HG02798 (cell line): ENCODE results near the gene CSMD2.

ENCODE experiments used
- ATAC-seq: cut with Tn5 transposase; IDR thresholded peaks from one replicate; pipeline ENCODE4 v1.9.1; 2021; ENCODE audit warnings: mild to moderate bottlenecking; ENCODE audit not compliant: unreplicated experiment, poor library complexity

CSMD2 gene

DNA sequence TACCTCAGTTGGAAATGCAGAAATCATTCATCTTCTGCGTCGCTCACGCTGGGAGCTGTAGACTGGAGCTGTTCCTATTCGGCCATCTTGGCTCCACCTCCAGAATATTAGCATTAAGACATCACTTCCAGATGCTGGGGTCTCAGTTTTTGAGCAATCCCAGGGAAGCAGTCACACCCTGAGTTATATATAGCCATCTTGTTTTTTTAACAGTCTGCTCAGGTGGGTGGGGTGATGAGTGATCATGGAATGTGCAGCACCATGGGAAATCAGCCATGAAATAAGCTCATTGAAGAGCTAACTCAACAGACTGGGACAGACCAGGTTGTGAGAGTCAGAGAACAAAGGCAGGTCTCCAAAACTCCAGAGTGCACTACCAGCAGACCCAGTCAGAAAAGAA lies 328.1 kb downstream of the CSMD2 start:
- ATAC-seq: no peak

DNA sequence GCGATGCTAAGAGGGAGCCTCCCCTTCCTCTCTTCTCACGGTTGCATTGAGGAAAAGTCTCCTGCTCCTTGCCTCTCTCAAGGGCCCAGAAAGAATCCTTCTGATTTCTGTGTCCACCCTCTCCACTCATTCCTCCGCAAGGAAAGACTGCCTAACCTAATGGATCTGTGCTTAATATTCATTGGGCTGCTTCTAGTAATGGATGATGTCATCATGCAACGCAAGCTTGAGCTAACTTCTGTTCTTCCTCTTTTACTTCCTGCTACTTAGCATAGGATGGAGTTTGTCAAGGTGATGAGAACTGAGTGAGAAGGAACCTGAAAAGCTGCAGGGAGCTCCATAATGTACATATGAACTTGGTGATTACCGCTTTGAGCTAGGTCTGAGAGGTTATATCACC lies 336.4 kb downstream of the CSMD2 start:
- ATAC-seq: no peak

DNA sequence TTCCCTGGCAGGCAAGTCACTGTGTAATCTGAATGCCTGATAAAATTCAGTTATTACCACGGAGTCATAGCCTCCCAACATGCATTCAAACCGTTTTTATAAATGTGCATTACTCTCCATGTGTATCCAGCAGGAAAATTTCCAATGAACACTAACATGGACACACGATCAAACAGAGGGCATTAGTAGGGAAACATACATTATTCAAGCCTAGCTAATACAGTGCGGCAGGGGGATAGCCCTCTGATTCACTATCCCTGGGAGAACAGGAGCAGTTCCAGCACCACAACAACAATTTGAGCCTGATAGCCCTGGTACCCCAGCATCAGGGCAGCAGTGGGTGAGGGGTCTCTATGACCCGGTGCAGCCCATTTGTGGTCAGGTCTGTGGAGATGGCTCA lies 337.0 kb downstream of the CSMD2 start:
- no peak for ATAC-seq

DNA sequence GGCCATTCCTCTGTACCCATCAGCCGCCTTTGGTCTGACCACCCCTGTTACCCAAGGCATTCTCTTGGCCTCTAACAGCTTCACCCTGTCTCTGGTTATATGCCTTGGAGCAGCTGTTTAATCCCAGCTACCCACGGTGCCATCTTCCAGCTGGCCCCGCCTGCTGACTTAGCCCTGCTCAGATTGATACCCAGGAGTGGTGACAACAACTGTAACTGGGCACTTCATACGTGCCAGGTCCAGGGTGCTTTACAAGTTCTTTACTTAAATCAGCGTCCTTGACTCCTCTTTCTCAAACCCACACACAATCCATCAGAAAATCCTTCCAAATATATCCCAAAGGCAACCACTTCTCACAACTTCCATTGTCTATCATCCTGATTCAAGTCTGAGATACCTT lies 338.3 kb downstream of the CSMD2 start:
- no peak for ATAC-seq

DNA sequence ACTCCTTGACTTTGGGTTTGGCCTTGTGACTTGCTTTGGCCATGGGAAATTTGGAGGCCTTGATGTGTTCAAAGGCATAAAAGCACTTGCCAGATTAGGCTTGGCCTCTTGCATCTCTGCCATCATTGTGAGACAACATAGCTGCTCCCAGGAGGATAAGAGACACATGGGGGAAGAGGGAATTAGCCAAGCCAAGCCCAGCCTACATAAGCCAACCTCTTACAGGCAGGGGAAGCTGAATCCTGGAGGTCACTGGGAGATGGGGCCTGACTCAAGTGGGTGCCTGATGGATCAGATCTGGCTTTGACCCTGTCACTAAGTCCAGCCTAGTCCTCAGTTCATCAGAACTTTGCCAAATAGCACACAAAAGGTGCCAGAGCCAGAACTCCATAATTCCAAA lies 338.7 kb downstream of the CSMD2 start:
- ATAC-seq: no peak

DNA sequence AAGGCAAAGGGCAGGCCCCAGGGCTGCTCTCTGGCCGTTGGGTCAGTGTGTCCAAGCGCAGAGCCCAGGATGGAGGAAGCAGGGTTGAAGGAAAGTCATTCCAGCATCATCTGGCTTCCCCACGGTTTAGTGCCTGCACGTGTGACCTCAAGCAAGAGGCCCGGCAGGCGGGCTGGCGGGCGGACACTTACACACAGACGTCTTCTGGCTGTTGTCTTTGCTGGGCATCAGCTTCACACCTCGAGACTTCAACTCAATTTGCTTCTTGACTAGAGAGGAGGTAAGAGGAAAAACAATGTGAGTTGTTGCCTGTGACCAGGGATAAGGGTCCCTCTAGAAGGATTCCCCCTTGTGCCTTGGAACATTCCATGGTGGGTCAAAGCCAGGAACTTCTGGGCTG lies 339.5 kb downstream of the CSMD2 start:
- no peak for ATAC-seq

DNA sequence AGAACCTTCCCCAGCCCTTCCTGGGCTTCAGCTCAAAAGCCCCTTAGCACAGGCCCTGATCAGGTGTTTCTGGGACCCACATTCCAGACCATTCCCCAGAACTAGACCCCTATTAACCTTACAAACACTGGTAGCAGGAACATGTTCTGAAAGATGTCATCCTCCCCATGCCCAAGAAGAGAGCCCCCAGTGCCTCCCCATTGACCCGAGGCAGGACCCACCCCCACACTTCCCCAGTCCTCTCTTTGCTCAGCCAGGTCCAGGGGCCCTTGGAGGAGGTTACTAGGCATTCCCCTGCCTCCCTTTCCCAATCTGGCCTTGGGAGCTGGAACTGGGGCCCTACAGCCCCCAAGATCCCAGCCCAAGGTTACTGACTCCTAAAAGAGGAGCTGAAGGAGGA lies 340.1 kb downstream of the CSMD2 start:
- no peak for ATAC-seq

DNA sequence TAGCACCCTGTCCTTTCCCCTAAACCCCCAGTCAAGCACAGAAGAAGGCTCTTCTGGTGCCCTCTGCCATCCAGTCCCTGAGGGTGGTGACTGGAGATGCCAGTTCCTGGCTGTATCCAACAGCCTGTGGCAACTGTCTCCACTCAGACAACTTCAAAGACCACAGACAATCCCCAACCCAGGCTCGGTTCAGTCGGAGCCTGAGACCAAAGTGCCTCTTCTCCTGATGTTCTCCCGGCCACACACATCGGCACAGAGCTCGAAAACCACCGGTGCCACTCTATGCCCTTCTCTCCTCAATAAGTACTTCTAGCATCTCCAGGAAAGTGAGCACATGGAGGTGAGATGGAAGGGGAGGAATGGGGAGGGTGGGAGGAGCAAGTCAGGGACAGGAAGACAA lies 340.7 kb downstream of the CSMD2 start:
- ATAC-seq: no peak

DNA sequence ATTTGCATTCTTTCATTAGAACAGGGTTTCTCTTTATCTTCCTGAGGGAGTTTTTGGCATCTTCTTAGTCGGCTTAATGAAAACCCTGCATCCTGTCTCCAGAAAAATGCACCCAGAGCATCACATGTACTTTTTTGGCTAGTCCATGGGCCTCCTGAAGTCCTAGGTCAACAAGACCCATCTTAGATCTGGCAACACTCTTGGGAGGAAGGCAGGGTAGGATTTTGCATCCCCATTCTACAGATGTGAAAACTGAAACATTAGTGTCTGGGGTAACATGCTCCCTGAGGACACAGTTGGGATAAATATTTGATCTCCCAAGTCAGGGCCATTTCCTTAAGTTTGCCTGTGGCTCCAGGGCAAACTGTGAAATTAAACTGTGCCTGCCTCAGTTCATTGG lies 341.2 kb downstream of the CSMD2 start:
- no peak for ATAC-seq

DNA sequence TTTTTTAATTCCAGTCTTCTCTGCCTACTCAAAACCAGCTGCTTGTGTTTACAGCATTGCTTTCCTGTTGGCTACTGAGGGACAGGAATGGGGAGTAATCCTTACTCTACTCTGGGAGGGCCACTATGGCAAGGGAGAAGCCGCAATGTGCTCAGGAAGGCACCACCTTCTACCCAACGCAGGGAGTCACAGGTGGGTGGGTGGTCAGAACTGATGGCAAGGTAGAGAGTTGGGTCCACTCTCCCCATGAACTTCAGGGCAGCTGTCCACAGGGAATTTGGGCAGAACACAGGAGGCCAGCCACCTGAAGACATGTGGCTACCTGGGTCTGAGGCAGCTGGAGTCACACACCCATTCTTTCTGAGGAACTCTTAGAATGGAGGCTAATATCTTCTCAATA lies 341.6 kb downstream of the CSMD2 start:
- ATAC-seq: no peak

DNA sequence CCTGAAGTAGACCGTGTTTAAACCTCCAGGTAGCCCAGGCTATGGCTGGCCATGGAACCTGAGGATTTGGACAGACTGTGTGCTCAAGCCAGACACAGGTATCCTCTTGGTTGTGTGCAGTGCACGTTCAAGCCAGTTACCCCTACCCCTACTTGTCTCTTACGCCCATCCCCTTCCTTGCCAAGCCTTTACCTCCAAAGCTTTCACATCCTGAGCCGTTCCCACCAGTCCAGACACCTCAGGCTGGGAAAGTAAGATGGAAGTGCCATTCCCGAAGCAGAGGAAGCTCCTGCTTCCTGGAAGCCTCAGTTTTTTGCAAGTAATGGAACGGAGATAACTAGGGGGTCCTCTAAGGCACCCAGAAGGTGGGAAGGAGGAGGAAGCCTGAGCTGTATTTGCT lies 342.6 kb downstream of the CSMD2 start:
- ATAC-seq: no peak

DNA sequence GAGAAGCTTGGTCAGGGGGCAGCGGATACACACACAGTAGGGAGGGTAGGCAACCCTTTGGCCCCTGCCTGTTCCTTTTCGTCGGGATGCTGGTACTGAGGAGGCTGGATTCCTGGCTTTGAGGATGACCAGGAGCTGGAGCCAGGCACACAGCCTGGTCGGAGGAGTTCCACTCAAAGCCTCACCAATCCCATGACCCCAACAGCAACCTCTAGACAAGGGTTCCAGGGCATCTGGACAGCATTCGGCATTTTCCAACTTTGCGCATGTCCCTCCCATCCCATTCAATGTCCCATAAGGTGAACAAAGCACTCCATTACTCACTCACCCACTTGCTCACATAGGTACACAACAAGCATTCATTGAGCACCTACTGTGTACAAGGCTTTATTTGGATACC lies 343.7 kb downstream of the CSMD2 start:
- no peak for ATAC-seq

DNA sequence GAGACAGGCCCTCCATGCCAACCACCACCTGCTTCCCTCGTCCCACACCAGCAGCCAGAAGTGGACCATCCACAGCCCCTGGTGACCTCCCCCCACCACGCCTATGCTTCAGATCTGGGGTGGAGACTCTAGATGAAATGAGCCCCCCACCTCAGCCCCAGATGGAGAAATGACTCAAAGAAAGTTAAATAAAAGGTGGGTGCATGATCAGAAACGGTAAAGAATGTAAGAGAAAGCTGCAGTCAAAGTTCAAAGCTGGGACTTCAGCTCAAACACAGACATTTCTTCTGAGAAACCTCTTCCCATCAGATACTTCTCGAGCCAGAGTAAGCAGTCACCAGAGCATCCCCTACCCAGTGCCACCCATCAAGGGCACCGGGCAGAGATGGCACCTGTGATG lies 344.2 kb downstream of the CSMD2 start:
- ATAC-seq: no peak

DNA sequence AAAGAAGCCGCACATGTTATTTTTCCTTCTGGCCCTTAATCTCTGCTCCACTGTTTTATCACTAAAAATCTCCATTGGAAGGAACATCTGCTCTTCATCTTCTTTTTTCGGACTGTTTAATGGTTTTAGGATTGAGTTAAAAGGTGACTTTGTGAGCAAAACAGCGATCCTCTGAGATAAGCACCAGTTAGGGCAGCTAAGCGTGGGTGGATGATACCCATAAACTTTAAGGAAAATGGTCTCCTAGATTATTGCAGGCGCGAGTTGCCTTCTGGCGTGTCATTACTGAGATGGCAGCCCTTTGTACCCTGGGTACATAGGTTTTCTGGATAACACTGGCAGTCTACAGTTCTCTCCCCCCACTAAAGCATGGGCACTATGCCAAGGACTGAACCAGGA lies 345.1 kb downstream of the CSMD2 start:
- no peak for ATAC-seq

DNA sequence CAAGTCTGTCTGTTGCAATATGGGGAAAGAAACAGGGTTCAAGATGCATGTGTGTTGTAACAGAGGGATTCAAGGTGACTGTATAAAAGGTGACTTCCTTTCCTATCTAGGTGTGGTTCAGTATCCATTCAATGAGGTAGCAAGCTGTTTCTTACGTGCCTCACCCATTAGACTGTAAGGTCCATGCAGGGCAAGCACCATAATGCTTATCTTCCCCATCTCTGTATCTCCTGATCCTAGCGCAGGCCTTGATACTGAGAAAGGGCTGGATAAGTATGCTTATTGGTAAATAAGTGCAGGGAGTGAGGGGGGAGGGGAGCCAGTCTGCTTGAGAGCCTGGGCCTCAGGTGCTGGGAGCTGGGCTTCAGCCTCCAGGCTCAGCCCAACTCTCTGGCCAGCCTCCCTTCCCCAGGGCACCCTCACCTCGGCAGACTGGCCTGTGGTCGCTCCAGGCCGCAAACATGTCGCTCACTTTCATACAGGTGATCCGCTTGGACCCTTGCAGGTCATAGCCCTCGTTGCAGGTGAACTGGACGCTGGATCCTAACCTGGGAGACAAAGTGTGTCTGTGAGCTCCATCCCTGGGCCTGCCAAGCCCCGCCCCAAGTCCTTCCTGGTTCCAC lies 345.6 kb downstream of the CSMD2 start:
- ATAC-seq: no peak

DNA sequence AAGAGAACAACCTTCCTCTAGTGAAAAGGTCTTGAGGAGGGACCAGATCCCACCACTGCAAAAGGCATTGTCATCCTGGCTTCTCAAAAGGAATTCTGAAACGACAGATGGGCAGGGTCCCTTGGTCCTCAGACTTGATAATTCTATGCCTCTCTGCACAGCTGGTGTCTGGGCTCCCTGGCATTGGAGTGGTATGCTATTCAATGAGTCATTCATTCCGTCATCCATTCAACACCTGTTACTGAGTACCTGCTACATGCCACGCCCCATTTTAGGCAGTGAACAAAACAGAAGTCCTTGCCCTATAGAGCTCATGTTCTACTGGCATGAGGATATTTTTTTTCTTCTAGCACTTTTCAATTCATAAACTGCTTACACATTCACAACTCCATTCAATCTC lies 347.0 kb downstream of the CSMD2 start:
- no peak for ATAC-seq

DNA sequence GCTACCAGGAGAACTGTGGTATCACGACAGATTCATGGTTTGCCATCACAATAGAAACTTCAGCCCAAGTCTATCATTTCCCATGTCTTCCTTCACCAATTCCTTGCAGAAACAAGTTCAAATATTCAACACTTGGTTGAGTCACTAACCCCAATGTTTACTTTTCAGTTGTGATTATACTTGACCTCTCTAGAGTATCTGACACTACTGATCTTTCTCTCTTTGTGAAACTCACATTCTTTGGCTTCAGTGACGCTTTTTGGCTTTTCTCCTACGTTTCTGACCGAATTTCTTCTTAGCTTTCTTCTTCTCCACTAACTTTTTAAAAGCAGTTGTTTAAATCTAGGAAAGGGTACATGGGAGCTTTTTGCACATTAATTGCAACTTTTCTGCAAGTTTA lies 350.0 kb downstream of the CSMD2 start:
- ATAC-seq: no peak

DNA sequence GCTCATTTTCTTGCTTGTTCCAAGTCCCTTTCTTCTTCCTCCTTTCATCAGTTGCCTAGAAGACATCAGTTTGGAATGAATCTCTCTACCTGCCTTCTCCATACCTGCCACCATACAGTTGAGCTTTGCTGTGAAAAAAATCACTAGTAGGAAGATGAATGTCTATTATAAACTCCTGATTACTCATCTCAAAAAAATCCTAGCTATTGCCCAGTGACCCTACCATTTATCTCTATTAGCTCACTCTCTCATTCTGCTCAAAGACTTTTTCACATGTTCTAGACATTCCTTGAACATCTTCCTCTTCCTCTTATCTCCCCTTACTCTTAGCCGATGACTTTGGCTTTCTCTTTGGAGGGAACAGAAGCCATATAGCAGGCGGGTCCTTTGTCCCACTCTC lies 350.9 kb downstream of the CSMD2 start:
- no peak for ATAC-seq

DNA sequence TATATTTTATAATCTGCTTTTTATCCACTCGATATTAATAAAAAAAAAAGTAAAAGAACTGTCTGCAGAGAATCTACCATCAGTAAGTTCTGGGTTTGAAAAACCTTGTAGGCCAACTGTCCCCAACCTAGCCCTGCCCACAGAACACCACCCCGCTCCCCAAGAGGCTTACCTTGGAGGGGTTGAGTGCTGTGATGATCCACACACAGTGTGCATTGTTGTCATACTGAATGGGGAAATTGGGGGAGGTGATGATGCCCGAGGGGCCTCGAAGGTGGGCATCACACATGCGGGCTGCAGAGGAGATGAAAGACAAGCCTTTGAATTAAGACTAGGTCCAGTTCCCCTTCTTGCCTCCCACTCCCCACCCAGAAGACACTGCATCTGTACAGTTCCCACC lies 354.5 kb downstream of the CSMD2 start:
- ATAC-seq: no peak

DNA sequence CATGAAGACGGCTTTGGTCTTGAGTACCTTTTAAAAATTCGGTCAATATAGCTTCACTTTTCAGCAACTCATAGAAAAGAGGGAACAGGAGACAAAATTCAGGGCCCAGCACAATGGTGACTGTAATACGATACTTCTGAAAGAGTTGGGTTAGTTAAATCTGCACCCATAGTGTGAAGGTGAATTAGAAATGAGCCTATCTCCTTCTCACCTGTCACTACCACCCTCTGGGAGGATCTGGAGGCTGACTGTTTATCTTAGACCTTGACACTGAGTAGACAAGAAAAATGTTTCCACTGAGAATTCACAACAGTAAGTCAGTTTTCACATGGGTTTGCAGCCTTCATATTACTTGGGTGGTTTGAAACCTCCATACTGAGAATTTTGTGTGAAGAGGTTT lies 359.0 kb downstream of the CSMD2 start:
- no peak for ATAC-seq

DNA sequence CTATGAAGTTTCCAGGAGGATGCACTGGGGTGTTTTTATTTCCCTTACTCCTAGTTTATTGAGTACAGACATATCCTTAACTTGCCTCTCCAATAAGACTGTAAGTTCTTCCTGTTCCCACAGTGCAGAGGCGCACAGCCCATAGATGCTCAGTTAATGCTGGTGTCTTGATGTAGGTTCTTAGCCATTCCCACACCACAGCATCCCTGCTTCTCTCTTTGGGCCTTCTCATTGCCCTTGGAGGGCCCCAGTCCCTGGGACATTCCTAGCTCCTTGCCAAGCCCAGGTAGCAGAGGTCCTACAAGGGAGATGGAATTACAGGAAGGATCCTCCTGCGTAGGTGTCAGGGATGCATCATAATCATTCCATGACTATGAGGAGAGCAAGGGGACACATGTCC lies 362.8 kb downstream of the CSMD2 start:
- no peak for ATAC-seq

DNA sequence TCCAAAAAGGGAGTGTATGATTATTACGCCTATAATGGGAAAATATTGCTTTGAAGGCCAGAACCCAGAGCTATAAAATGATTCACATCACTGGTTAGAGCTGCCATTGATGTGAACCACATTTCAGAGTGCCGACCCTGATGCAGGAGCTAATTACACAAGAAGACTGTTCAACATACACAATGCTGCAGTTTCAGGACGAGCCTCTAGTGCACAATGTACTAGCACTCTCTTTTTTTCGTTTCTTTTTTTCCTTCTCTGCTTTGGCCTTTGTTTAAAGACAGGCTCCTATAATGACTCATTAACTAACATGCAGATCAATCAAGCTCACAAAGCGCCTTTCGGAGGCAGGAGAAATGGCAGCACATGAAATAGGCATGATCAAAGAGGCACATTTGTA lies 367.2 kb downstream of the CSMD2 start:
- ATAC-seq: no peak

DNA sequence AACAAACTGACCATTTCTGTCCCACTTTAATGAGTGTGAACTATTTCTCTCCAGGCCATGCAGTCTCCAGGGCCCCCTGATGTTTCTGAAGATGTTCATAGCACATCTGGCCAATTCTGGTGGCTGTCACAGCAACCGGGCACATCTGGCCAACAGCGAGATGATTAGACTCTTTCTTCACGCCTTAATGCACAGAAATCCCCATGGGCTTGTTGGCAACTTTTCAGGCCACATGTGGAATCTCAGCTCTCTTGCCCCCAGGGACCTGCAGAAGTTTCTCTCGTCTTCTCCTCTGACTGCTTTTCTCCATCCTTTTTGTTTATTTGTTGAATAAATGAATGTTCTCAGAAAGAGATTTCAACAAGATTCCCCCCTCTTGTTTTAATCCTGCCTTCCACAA lies 372.4 kb downstream of the CSMD2 start:
- no peak for ATAC-seq
